Raji (cell line): ENCODE measurements around the gene RREB1.

Experiments used
- POLR2A ChIP-seq: IDR thresholded peaks from 2 replicates; pipeline ENCODE4 v1.6.1; 2011; ENCODE audit warnings: low read depth, low read length, control low read depth; ENCODE audit not compliant: insufficient read depth

The RREB1 gene

GRCh38 chr6:7238900-7239589, 131.3 kb downstream of the RREB1 start:
- peak; percentile 17; the same call in 1 of the 2 replicates for TF ChIP-seq POLR2A

GRCh38 chr6:7239590-7239948, 131.8 kb downstream of the RREB1 start:
- no peak for TF ChIP-seq POLR2A

GRCh38 chr6:7240351-7240750, 132.6 kb downstream of the RREB1 start:
- no peak for TF ChIP-seq POLR2A

GRCh38 chr6:7241160-7241559, 133.4 kb downstream of the RREB1 start:
- no peak for TF ChIP-seq POLR2A

- no peak for TF ChIP-seq POLR2A
Measured at GRCh38 chr6:7241709-7242645, 134.2 kb downstream of the RREB1 start.

GRCh38 chr6:7242835-7243178, 135.0 kb downstream of the RREB1 start:
- no peak for TF ChIP-seq POLR2A

- TF ChIP-seq POLR2A: no peak
Measured at GRCh38 chr6:7243179-7243981, 135.6 kb downstream of the RREB1 start.

- TF ChIP-seq POLR2A: no peak
Measured at GRCh38 chr6:7245668-7246393, 138.1 kb downstream of the RREB1 start.

- no peak for TF ChIP-seq POLR2A
Measured at GRCh38 chr6:7246401-7247178, 138.8 kb downstream of the RREB1 start.

- no peak for TF ChIP-seq POLR2A
Measured at GRCh38 chr6:7247179-7247456, 139.4 kb downstream of the RREB1 start.

- TF ChIP-seq POLR2A: no peak
Measured at GRCh38 chr6:7247828-7248227, 140.1 kb downstream of the RREB1 start.

- TF ChIP-seq POLR2A: no peak
Measured at GRCh38 chr6:7249391-7249790, 141.6 kb downstream of the RREB1 start.

- no peak for TF ChIP-seq POLR2A
Measured at GRCh38 chr6:7249946-7250643, 142.3 kb downstream of the RREB1 start.

GRCh38 chr6:7250812-7251211, 143.1 kb downstream of the RREB1 start:
- TF ChIP-seq POLR2A: no peak

GRCh38 chr6:7251646-7252260, 144.0 kb downstream of the RREB1 start:
- no peak for TF ChIP-seq POLR2A
